GM18498 (cell line): ENCODE data around the gene CCL7.

Source experiments
- ATAC-seq: cut with Tn5 transposase; IDR thresholded peaks from one replicate; pipeline ENCODE4 v1.9.1; 2021; ENCODE audit warnings: mild to moderate bottlenecking, moderate library complexity; ENCODE audit not compliant: unreplicated experiment

The CCL7 gene

GRCh38 chr17:34283571-34283970, 13.6 kb downstream of the CCL7 start:
- no peak for ATAC-seq

DNA sequence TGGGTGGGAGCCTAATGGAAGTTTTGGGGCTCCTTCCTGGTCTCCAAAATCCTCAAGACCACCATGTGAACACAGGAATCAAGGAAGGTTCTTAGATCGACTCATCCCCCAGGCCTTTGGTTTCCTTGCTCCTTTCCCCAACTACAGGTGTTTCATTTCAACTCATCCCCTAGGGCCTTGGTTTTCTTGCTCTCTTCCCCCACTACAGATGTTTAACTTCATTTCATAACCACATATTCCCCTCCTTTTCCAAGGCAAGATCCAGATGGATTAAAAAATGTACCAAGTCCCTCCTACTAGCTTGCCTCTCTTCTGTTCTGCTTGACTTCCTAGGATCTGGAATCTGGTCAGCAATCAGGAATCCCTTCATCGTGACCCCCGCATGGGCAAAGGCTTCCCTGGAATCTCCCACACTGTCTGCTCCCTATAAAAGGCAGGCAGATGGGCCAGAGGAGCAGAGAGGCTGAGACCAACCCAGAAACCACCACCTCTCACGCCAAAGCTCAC, 15.3 kb downstream of the CCL7 start, which contains the start of gene CCL11:
Gene CCL11, plus strand, starts transcription at position 457 of the 507 bp plus-strand sequence. CDS start 67 bp downstream, outside the sequence.
- no peak for ATAC-seq

DNA sequence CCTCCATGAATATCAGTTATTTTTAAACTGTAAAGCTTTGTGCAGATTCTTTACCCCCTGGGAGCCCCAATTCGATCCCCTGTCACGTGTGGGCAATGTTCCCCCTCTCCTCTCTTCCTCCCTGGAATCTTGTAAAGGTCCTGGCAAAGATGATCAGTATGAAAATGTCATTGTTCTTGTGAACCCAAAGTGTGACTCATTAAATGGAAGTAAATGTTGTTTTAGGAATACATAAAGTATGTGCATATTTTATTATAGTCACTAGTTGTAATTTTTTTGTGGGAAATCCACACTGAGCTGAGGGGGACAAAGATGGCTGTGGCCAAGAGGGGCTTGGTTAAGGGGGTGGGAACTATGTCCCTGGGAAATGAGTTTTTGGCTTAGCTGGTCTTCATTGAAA, 17.9 kb downstream of the CCL7 start:
- ATAC-seq: no peak

DNA sequence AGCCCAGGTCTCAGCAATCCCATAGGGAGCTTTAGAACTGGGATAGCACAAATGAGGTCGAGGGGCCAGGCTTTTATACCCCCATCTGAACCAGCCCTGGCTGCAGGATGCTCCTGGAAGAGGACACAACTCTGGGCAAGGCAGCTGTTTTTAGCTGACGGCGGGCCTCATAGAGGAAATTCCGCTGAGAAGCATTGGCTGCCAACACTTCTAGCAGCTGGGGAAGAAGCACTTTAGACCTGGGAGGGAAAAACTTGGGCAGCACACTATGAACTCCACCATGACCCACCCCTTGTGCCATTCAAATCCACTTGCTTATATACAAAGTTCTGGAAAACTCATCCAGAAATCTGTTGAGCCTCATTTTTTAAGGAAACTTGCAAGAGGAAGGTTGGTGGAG, 20.6 kb downstream of the CCL7 start:
- no peak for ATAC-seq

- no peak for ATAC-seq
These were observed 21.8 kb downstream of the CCL7 start for GRCh38 chr17:34291721-34292348.

GRCh38 chr17:34299027-34299426, 29.0 kb downstream of the CCL7 start:
- ATAC-seq: no peak

DNA sequence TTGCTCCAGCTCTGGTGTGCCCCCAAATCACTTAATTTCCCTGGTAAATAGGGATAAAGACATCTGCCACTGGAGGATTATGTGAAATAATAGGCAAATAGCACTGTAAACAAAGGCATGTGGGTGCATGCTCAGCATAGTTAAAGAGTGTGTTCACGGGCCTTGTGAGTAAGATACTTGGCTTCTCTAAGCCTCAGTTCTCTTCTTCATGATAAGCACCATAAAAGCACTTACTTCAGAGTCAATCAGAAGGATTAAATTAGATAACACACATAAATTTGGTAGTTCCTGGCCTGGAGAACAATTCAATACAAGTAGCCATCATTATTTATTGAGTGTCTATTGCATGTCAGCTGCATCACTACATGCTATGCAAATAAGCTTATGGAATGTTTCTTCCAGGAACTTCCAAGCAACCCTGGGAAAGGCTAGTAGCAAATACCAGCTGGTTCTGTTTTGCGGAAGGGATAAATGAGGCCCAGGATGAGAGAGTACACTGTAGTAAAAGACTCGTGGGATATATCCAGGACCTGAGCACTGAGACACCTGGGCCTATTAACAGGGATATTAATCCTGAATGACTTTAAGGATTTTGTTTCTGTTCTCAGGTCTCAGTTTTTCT, 30.0 kb downstream of the CCL7 start:
- no peak for ATAC-seq

DNA sequence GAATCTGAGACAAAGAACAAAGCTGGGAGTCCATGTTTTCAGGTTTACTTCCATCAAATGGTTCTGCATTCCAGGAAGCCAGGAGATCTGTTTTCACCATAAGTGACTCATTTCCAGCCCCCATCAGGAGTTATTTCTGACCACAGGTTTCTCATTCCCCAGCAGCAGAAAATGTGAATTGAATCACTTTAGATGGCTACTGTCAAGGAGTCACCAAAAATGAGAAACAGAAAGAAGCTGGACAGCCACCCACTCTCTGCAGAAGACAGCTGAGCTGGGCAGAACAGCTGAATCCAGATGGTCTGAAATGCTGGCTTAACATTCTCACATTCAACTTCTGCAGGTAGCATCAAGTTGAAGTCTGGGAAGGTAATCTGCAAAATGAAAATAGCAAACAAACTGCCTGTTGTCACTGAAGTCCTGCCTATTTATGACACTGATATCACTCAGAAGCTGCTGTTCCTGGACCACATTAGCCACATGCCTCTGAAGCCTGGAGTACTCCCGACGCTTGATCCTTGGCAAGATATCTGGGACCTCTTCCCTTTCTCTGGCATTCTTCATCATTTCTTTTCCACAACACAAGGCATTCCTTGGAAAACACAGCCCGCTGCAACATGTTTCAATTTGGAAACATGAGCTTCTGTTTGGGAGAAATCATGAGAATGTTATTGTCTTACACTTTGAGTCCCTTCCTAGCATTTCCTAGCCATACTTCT, 30.8 kb downstream of the CCL7 start:
- no peak for ATAC-seq

- no peak for ATAC-seq
These were observed 32.0 kb downstream of the CCL7 start for GRCh38 chr17:34301986-34302385.

DNA sequence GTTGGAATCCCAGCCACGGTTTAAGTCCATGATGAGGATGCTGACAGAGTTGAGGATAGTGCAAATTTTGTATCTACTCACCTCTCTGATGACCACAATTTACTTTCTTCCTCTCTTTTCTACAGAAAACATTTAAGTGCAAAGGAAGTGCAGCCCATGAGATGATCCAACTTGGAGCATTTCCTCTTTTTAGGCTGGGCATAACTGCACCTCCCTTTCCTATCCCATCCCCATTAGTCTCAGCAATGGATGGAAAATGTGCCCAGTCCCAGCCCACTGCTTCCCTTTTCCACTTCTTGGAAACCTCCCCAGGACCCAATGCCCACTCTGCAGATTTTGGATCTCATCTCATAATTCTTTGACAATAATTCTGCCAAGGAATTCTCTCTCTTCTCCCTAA, 32.6 kb downstream of the CCL7 start:
- ATAC-seq: no peak

- no peak for ATAC-seq
These were observed 33.6 kb downstream of the CCL7 start for GRCh38 chr17:34303606-34304005.

- ATAC-seq: no peak
These were observed 35.0 kb downstream of the CCL7 start for GRCh38 chr17:34305061-34305460.

GRCh38 chr17:34305606-34306005, 35.6 kb downstream of the CCL7 start:
- ATAC-seq: no peak

DNA sequence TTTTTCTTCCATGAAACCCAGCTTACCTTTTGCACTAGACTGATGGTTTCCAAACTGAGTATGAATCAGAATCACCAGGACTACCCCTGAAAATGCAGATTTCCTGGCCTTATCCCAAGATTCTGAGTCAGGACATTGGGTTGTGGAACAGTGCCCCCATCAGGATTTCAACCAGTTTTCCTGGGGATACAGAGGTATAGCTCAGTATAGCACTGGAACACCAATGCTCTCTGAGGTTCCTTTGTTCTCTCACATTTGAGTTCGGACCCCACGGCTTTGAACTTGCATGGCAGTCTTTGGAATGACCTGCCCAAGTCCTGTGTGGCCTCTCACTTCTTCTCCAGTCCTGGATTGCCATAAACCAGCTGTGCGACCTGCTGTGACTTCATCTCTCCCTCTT, 36.4 kb downstream of the CCL7 start:
- ATAC-seq: no peak

GRCh38 chr17:34307110-34307509, 37.1 kb downstream of the CCL7 start:
- no peak for ATAC-seq

- ATAC-seq: no peak
These were observed 38.4 kb downstream of the CCL7 start for GRCh38 chr17:34308371-34308770.

DNA sequence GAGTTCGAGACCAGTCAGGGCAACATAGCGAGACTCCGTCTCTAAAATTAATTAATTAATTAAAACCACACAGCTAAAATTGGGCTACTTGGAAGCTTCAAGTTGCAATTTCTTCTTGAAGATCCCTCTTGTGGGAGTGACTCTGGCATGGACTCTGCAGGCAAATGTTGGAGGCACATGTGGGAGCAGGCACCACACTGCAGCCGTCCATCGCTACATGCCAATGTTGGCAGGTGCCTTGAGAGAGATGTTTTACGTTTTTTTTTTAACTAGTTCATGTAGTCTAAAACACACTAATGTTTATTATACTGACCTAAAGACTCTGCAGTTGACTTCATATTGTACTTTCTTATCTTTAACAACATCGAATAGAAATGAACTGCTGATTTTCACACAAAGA, 41.3 kb downstream of the CCL7 start:
- no peak for ATAC-seq

DNA sequence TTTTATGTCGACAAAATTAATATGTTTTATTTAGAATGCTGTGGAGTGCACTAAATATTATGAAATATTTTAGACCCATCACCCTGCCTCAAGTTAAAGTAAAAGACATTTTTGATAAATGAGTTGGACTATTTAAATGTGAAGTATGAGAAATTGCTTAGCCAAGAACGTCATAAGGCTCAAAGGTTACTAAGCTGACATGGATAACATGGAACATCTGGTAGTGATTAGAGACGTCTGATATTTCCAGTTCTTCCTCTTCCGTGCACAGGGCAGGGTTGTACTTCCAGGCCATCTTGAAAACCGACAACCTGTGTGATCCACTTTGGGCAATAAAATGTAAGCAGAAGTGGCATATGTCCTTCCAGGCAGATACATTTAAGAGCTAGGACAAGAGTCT, 42.1 kb downstream of the CCL7 start:
- no peak for ATAC-seq

DNA sequence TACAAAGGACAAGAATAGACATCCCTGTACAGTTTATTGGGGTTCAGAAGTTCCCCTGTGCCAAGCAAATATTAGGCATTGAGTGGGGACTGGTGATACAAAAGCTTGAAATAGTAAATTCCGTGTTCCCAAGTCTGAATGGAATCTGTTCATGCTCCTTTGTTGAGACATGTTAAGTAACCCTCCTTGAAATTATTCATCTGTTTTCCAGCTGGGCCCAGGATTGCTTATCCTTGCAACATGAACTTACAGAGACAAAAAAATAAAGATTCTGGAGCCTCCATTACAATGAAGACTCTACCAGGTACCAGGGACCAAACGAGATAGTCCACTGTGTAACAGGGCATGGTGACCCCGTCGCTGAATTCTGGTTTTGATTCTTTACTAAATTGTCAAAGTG, 43.1 kb downstream of the CCL7 start:
- no peak for ATAC-seq

GRCh38 chr17:34314279-34314678, 44.3 kb downstream of the CCL7 start:
- ATAC-seq: no peak

GRCh38 chr17:34318474-34318873, 48.5 kb downstream of the CCL7 start:
- no peak for ATAC-seq

GRCh38 chr17:34319039-34319483, 49.0 kb downstream of the CCL7 start, which contains the start of gene CCL8:
Gene CCL8 (plus strand): TSS chr17:34319435. CDS start chr17:34319502, 67 bp downstream.
- no peak for ATAC-seq
